Measurements from ENCODE around the gene DEK.
"Not testable (repeated sequence)": the region's sequence is repeated elsewhere in the genome, so short reads cannot be mapped to it uniquely, and the experiment has no call there.

Gene DEK, protein sequence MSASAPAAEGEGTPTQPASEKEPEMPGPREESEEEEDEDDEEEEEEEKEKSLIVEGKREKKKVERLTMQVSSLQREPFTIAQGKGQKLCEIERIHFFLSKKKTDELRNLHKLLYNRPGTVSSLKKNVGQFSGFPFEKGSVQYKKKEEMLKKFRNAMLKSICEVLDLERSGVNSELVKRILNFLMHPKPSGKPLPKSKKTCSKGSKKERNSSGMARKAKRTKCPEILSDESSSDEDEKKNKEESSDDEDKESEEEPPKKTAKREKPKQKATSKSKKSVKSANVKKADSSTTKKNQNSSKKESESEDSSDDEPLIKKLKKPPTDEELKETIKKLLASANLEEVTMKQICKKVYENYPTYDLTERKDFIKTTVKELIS

DNA sequence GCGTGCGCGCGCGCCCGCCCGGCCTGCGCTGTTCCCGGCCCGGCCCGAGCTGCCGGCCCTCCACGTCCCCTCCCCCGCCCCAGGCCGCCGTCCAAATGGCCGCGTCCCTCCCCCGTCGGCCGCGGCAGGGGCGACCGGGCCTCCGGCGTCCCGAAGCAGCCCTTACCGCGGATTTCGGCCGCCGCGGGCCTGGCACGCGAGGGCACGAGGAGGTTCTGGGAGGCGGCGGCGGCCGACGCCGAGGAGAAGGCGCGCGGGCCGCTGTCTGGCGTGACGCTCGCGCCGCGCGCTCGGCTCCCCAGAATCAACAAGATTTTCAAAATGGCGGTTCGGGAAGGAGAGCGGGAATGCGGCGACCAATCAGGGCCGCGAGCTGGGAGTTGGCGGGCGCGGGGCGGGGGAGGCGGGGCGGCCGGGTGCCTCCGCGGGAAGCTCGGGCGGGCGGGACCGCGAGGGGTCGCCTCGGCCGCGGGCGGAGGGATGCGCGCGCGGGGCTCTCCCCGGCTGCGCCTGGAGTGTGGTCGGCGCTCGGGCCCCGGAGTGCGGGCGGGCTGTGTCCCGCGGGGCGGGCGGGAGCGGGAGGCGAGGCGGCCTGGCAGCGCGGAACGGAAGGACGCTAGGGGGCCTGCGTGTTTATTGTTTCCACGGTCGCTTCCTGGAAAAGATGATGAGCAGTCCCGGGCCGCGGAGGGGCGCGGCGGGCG, at the start of gene DEK:
Gene DEK (minus strand): TSS at position 312 of the 704 bp plus-strand sequence. CDS start 543 bp downstream, outside the sequence.
- DNase-seq: peak; percentile 86

DNA sequence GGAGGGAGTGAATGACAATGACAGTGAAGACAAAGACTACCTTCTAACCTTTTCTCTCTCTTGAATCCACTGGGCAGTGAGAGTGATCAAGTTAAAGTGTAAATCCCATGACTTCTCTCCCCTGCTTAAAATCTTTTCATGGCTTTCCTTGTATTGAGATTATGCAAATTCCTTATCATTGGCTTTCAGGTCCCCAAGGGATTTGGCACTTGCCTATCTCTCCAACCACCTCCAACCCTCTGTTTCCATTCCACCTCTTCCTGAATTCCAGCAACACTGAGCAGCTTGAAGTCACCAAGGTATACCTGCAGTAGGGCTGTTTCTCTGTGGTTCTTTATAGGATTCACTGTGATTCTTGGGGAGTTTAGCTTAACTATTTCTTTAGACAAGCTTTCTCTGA, 48.0 kb upstream of the DEK start:
- DNase-seq: no peak

DNA sequence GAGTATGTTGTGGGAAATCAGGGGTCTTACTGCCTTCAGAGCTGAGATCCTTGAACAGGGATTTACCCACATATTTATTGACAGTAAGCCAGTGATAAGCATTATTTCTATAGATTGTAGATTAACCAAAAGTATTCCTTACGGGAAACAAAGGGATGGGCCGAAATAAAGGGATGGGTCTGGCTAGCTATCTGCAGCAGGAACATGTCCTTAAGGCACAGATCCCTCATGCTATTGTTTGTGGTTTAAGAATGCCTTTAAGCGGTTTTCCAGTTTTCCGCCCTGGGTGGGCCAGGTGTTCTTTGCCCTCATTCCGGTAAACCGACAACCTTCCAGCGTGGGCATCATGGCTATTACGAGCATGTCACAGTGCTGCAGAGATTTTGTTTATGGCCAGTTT, 45.7 kb upstream of the DEK start:
- DNase-seq: not testable (repeated sequence)

DNA sequence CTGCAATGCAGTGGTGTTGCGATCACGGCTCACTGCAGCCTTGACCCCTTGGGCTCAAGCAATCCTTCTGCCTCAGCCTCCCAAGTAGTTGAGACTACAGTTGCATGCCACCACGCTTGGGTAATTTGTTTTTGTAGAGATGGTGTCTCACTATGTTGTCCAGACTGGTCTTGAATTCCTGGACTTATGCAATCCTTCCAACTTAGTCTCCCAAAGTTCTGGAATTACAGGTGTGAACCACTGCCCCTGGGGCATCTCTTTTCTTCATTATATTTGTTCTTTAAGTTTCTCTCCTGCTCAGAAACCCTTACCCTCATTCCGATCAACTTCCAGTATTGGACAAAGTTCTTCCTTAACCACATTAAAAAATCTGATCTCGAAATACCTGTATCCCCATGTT, 44.7 kb upstream of the DEK start:
- DNase-seq: no peak

DNA sequence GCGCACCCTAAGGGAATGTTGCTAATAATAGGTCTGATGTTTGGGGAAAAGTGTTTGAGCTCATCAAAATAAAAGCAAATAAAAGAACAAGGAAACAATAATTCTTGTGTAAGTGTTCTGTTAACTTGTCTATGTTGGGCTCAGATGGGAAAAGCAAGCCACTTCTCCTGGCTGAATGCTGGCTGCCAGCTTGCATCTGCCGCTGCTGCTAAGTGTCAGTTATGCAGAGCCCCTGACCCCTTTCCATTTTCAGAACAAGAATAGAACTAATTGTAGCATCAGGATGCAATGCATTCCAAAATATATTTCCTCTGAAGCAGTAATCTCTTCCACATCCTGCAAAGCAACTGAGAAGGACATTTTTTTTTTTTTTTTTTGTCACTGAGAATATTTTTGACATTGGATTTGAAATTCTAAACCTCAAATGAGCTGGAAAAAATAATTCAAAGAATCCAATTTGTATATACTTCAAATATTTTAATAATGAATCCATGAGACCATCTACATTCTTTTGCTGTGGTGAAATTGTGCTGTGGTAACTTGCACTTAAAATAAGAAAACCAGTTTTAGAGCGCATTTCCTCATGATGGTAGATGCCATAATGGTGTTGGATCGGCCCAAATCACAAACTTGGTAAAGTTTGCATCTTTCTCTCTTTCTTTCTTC, 43.9 kb upstream of the DEK start:
- no peak for DNase-seq

- no peak for DNase-seq
These were observed 42.6 kb upstream of the DEK start for GRCh38 chr6:18306977-18307376.

DNA sequence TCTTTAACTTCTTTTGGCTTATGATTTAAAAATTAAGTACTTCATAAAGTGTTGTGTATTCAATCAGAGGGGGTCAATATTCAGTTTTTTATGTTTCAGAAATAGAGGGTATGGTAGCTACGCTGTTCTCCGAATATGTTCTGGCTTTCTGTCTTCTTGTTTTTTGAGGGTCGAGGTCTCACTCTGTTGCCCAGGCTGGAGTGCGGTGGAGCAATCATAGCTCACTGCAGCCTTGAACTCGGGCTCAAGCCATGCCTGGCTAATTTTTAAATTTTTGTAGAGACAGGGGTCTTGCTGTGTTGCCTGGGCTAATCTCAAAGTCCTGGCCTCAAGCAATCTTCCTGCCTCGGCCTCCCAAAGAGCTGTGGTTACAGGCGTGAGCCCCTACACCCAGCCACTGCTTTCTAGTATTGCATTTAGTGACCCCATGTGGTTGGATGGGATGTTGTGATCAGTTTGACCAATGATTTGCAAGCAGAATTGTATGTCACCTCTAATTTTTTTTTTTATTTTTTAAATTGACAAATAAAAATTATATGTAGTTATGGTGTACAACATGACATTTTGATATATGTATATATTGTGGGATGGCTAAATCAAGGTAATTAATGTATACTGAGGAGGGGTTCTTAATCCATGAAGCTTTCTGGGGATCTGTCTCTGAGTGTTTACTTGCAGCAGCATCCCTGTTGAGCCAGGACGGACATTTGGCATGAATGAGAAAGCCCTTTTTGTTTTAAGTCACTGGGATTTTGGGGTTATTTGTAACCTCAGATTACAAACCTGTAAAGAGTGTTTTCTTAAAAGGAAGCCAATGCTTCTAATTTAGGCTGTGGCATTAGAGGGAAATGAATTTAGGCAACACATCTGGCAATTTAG, 38.5 kb upstream of the DEK start:
- DNase-seq: peak; percentile 6

GRCh38 chr6:18293076-18293904, 29.0 kb upstream of the DEK start:
- DNase-seq: no peak

- no peak for DNase-seq
These were observed 25.0 kb upstream of the DEK start for GRCh38 chr6:18289283-18289682.

GRCh38 chr6:18284261-18284660, 19.9 kb upstream of the DEK start:
- no peak for DNase-seq

DNA sequence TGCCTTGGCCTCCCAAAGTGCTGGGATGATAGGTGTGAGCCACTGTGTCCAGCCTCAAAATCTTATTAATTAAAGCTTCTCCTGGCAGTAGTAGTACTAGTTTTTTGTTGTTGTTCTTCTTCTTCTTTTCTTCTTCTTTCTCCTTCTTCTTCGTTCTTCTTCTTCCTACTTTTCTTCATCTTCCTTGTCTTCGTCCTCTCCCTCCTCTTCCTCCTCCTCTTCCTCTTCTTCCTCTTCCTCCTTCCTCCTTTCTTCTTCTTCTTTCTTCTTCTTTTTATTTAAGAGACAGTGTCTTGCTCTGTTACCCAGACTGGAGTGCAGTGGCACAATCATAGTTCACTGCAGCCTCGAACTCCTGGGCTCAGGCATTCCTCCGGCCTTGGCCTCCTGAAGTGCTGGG, 17.2 kb upstream of the DEK start:
- DNase-seq: no peak

DNA sequence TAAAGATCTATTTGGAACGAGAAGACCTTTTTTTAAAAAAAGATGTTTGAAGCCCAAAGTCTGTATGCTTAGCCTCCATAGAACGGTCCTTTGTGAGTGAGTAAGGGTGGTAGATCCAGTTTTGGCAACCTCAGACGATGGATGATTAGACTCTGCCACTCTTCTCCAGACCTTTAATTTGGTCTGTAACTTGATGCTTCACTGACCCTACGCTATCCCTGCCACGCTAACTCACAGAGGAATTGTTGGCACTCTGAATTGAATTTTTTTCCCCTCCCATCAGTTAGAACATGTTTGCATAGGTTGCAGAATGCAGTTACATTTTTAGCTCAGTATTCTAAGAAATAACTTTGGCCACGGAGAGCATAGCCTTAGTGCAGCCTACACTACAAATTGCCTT, 15.8 kb upstream of the DEK start:
- no peak for DNase-seq

DNA sequence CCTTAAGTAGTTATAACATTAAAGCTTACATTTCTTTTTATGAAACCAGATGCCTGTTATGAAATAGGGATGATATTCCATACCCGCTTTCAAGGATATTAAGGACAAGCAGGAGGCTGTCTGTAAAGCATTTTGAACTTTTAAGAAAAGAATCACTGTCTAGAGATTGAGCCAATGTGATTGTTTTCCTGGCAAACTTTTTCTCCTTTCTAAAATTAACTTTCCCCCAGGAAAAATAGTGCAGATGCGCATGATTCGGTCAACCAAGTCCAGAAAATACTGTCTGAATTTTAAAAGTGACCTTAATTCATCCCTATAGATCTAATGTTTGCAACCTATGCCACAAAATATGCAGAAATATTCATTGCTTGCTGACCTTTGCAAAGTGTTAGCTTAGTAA, 15.1 kb upstream of the DEK start:
- DNase-seq: no peak

DNA sequence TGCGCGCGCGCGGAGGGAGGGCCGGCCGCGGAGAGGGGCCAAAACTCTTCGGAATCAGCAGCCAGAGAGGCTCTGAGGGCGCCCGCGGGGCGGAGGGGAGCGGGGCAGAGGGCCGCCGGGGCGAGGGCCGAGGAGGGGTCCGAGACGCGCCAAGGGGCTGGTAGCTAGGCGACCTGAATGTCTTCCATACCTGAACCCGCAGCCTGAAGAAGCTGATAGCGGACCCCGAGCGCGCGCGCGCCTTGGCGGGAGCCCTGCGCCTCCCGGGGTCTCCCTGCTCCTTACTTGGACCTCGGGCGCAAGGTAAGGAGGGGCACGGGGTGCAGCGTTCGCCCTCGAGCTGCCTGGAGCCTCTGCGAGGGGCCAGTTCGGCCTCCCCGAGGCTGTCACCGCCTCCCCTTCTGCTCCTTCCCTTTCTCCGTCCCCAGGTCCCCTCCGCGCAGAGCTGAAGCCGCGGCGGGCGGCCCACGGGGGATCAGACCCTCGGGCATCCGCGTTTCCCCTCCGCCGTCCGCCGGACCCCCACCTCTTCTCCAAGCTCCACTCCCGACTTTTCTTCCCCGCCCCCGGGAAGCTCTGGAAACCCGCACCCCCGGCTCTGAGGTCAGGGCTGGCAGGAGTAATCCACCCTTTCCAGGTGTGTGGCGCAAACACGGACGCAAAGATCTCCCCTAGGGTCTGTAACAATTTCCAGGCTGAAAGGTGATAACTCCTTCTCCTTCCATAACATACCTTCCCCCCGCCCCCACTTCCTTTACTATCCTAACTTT, 13.1 kb upstream of the DEK start:
- DNase-seq: no peak

DNA sequence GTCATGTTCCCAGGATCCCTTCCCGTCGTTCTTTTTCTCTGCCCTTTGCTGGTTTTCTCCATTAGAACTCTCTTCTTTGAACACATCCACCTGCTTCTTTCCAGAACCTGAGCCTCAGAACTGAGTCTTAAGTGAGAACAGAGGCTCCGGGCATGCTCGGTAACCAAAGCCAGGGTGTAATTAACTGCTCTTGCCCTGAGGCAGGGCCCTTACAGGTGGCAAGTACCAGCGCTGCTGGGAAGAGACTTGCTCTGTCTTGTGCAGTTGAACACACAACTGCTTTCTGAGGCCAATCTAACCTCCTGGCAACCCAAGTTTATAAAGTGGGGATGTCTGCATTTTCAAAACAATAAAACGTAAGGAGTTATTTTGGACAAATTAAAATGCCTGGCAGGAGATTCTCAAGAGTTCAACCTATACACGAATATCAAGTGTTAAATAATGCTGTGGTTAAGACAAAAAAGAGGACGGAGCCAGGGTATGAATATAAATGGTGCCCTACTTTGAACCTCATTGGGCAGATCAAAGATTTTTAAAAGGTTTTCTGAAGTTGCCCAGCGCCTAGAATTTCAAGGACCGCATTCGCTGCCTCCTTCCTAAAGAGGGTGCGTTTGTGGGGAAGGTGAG, 12.4 kb upstream of the DEK start:
- no peak for DNase-seq

DNA sequence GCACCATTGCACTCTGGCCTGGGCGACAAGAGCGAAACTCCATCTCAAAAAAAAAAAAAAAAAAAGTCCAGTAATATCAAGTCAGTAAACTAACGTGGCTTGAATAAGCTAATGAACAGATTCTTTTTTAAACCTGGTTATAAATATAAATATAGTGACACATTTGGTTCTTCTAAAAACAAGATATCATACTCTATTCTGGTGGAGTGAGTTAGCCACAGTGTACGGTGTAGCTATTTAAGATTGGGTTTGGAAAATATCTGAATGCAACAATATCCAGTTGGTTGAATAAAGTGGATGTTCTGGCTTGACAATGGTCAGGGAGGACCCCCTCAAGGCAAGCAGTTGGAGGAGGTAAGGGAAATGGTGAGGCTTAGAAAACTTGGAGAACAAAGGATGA, 5.9 kb upstream of the DEK start:
- DNase-seq: no peak

DNA sequence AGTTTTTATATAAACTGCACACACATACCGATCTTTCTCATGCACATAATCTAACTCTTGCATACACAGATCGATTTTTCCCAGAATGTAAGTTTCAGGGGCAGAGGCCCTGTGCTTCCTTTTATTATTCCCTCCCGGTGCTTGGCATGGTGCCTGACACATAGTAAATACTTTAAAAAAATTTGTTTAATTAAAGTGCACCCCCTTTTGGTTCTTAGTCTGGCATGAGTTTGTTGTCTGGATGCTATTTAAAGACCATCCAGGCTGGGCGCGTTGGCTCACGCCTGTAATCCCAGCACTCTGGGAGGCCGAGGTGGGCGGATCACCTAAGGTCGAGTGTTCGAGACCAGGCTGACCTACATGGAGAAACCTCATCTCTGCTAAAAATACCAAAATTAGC, 5.4 kb upstream of the DEK start:
- DNase-seq: no peak

DNA sequence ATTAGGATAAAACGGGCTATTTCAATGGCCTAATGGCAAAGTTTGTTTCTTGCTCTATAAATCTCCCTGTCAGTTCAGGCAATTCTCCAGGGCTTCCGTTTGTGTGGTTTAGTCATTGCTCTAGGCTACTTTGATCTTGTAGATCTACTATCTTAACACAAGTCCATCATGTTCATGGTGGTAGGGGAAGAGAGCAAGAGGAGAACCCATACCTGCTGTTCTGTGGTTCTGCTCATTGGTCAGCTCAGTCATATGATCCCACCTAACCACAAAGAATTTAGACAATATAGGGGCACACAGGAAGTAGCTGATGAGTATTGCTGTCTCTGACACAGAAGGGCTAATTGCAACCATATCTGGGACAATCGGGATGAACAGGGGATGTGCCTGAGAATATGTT, 4.9 kb upstream of the DEK start:
- DNase-seq: peak; percentile 31

DNA sequence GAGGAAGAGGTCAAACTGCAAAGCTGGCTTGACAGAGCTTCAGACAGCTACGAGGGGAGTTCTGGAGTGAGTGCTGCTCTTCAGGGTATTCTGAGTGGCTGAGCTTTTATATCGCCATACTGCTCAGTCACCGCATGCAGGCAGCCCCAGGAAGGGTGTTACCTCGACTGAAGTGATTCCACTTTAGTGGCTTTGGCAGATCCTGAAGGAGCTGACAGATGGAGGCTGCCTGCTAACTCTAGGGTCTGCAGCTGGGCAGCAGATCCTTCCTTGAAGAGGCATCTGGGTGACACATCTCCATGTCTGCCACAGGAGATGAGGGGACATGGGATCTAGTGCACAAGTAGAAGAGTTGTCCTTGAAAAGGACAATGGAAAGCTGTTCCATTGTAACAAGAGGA, 3.7 kb upstream of the DEK start:
- no peak for DNase-seq

GRCh38 chr6:18266523-18266912, 2.2 kb upstream of the DEK start:
- DNase-seq: no peak
